HepG2 (cell line): ENCODE data around the gene HSPB3. TPM values are rescaled to one million over a fixed set of nuclear protein-coding genes. Genes with fewer than 3 reads are reported as not detected.

Experiments
- ATAC-seq: fragments of 200-7000 bp; cut with Tn5 transposase; 3 replicates; pipeline ENCODE4 v1.9.1; 2020; ENCODE audit warnings: mild to moderate bottlenecking, moderate library complexity
- BruUV-seq: library from RNA; stranded (reverse); fragments of 400-500 nt; replicated peaks from 2 replicates; lab custom pipeline; 2021; lab: Mats Ljungman, UMichigan
- CTCF ChIA-PET: fragments of 300-600 bp; formaldehyde crosslinking; extraction: SDS; loops from one replicate; lab custom pipeline; 2021; ENCODE audit warnings: low total read pairs, inconsistent platforms, low intra/inter-chr PET ratio; lab: Yijun Ruan, JAX
- POLR2A ChIA-PET: fragments of 350-600 bp; sonication (Branson Sonifier 250); formaldehyde crosslinking; loops from one replicate; lab custom pipeline; 2020; ENCODE audit warnings: antibody characterized with exemption, inconsistent platforms; lab: Yijun Ruan, JAX
- DNase-seq: peaks from one replicate; pipeline ENCODE4 v3.0.0-alpha.2; 2015; ENCODE audit warnings: low spot score
- FAIRE-seq: peaks from 3 replicates; lab custom pipeline; 2011; peaks lifted over from hg19 to GRCh38; lab: Jason Lieb, UNC
- H2AFZ ChIP-seq: one replicate; pipeline ENCODE4 v1.6.1; 2011; ENCODE audit warnings: low read length, inconsistent platforms
- H3K27ac ChIP-seq: fragments of 300-600 bp; 3 replicates; pipeline ENCODE4 v1.8.0; 2011; ENCODE audit warnings: mixed run types, mild to moderate bottlenecking, mixed read lengths, low read length, inconsistent platforms; ENCODE audit not compliant: insufficient read depth; ENCODE audit errors: extremely low read length
- H3K27me3 ChIP-seq, 2 experiments: fragments of 200-600 bp in 1 of 2; 2 replicates in 1 of 2; 3 replicates in 1 of 2; pipeline versions ENCODE4 v1.6.0 to v1.8.0; 2011; ENCODE audit warnings: low read length in 2 of 2, mild to moderate bottlenecking in 2 of 2, moderate library complexity in 2 of 2, inconsistent platforms in 1 of 2; ENCODE audit not compliant: insufficient read depth in 2 of 2, control insufficient read depth in 1 of 2
- H3K36me3 ChIP-seq, 2 experiments: fragments of 200-600 bp in 1 of 2; replicated peaks in 1 of 2; 2 replicates in 1 of 2; 3 replicates in 1 of 2; pipeline versions ENCODE4 v1.5.1 to v1.8.0; 2011; ENCODE audit warnings: low read length in 2 of 2, inconsistent platforms in 1 of 2; ENCODE audit not compliant: insufficient read depth in 2 of 2, control insufficient read depth in 1 of 2
- H3K4me1 ChIP-seq: 2 replicates; pipeline ENCODE4 v1.5.1; 2012; ENCODE audit warnings: low read length, inconsistent platforms; ENCODE audit not compliant: insufficient read depth
- H3K4me2 ChIP-seq: 2 replicates; pipeline ENCODE4 v1.6.0; 2011; ENCODE audit warnings: low read depth, low read length, inconsistent platforms
- H3K4me3 ChIP-seq, 3 experiments: fragments of 200-600 bp in 1 of 3; sonication (generic), shearing (Covaris generic) in 1 of 3; replicated peaks in 1 of 3; 2 replicates each; pipeline ENCODE4 v1.5.1; 2011 to 2016; ENCODE audit warnings: low read length in 3 of 3, inconsistent platforms in 2 of 3, low read depth in 2 of 3, mild to moderate bottlenecking in 2 of 3, control low read depth in 1 of 3, mixed read lengths in 1 of 3; ENCODE audit not compliant: insufficient read depth in 1 of 3
- H3K79me2 ChIP-seq: one replicate; pipeline ENCODE4 v1.6.1; 2011; ENCODE audit warnings: low read length, inconsistent platforms; ENCODE audit not compliant: insufficient read depth
- H3K9ac ChIP-seq: 2 replicates; pipeline ENCODE4 v1.6.0; 2011; ENCODE audit warnings: mild to moderate bottlenecking, low read depth, low read length, inconsistent platforms; ENCODE audit not compliant: insufficient read depth
- H3K9me3 ChIP-seq: 2 replicates; pipeline ENCODE4 v1.5.1; 2012; ENCODE audit warnings: mild to moderate bottlenecking, low read length
- H4K20me1 ChIP-seq: 2 replicates; pipeline ENCODE4 v1.6.0; 2011; ENCODE audit warnings: inconsistent platforms, mild to moderate bottlenecking, low read length, moderate library complexity; ENCODE audit not compliant: insufficient read depth
- BORCS8-MEF2B ChIP-seq: sonication (generic); formaldehyde crosslinking; IDR thresholded peaks from 2 replicates; pipeline ENCODE4 v1.8.0; 2022; ENCODE audit warnings: mild to moderate bottlenecking, missing genetic modification reagents
- CREB1 ChIP-seq, 2 experiments: fragments of 450-650 bp in 1 of 2; IDR thresholded peaks; 2 replicates each; pipeline ENCODE4 v1.6.1; 2016 to 2017; ENCODE audit warnings: control low read depth in 1 of 2, mild to moderate bottlenecking in 1 of 2, missing compliant biosample characterization in 1 of 2, missing genetic modification characterization in 1 of 2
- GABPA ChIP-seq, 2 experiments: IDR thresholded peaks; 2 replicates each; pipeline ENCODE4 v1.6.1; 2011 to 2016; ENCODE audit warnings: low read depth in 2 of 2, low read length in 1 of 2, missing biosample characterization in 1 of 2, missing genetic modification characterization in 1 of 2
- GATA4 ChIP-seq: sonication (generic); IDR thresholded peaks from 2 replicates; pipeline ENCODE4 v1.6.1; 2016; ENCODE audit warnings: antibody characterized with exemption, low read depth, borderline replicate concordance
- NBN ChIP-seq: fragments of 450-650 bp; conservative IDR thresholded peaks from 2 replicates; pipeline ENCODE4 v1.6.1; 2017
- NFE2L2 ChIP-seq: fragments of 150-350 bp; IDR thresholded peaks from 2 replicates; pipeline ENCODE4 v1.6.1; 2014; ENCODE audit warnings: low read length
- NFKBIZ ChIP-seq: IDR thresholded peaks from 2 replicates; pipeline ENCODE4 v1.6.1; 2018; ENCODE audit warnings: missing genetic modification reagents, missing compliant biosample characterization
- RBFOX2 ChIP-seq: fragments of 200-400 bp; formaldehyde crosslinking; IDR thresholded peaks from 2 replicates; pipeline ENCODE4 v1.6.1; 2017; ENCODE audit warnings: low read depth, mild to moderate bottlenecking, low read length
- REPIN1 ChIP-seq: sonication (generic); formaldehyde crosslinking; IDR thresholded peaks from 2 replicates; pipeline ENCODE4 v1.8.0; 2022; ENCODE audit warnings: missing genetic modification reagents, low read depth, mild to moderate bottlenecking, borderline replicate concordance
- SNAPC2 ChIP-seq: sonication (generic); formaldehyde crosslinking; IDR thresholded peaks from 2 replicates; pipeline ENCODE4 v1.8.1; 2022; ENCODE audit warnings: mild to moderate bottlenecking, missing genetic modification reagents
- U2AF1 ChIP-seq: fragments of 200-400 bp; formaldehyde crosslinking; optimal IDR thresholded peaks from 2 replicates; pipeline ENCODE3; 2017; ENCODE audit warnings: mild to moderate bottlenecking, low read depth, low read length
- ZNF317 ChIP-seq: sonication (generic); formaldehyde crosslinking; IDR thresholded peaks from 2 replicates; pipeline ENCODE4 v1.5.0; 2020; ENCODE audit warnings: mild to moderate bottlenecking, missing genetic modification reagents
- ZNF510 ChIP-seq: sonication (generic); formaldehyde crosslinking; IDR thresholded peaks from 2 replicates; pipeline ENCODE4 v1.4.0; 2020; ENCODE audit warnings: low read depth, mild to moderate bottlenecking, missing genetic modification reagents
- ZNF607 ChIP-seq: sonication (generic); formaldehyde crosslinking; IDR thresholded peaks from 2 replicates; pipeline ENCODE4 v1.5.1; 2020; ENCODE audit warnings: missing genetic modification reagents, mild to moderate bottlenecking, borderline replicate concordance
- ZNF75D ChIP-seq: sonication (generic); formaldehyde crosslinking; IDR thresholded peaks from 2 replicates; pipeline ENCODE4 v1.8.1; 2023; ENCODE audit warnings: missing genetic modification reagents, mild to moderate bottlenecking, borderline replicate concordance
- ZNF883 ChIP-seq: sonication (generic); formaldehyde crosslinking; IDR thresholded peaks from 2 replicates; pipeline ENCODE4 v1.5.1; 2020; ENCODE audit warnings: mild to moderate bottlenecking, missing genetic modification reagents; ENCODE audit errors: not compliant biosample characterization
- ZSCAN31 ChIP-seq: sonication (generic); formaldehyde crosslinking; IDR thresholded peaks from 2 replicates; pipeline ENCODE4 v1.5.0; 2020; ENCODE audit warnings: low read depth, mild to moderate bottlenecking, missing genetic modification reagents
- WGBS: methylation state at CpG from one replicate; pipeline ENCODE4 v1.1.6; 2017; ENCODE audit warnings: low lambda C conversion rate; 5-methylcytosine and 5-hydroxymethylcytosine counted together
- in situ Hi-C: cut with HindIII; loops from 2 replicates; pipeline ENCODE4 v1.10.0; 2017; ENCODE audit warnings: low pct_unique_long_range_greater_than_20kb; ENCODE audit not compliant: extremely low pct_ligation_motif_present
- intact Hi-C: fragments of 100-400 bp; cut with micrococcal nuclease; formaldehyde crosslinking; loops from one replicate; pipeline ENCODE4 v1.10.0; 2022; ENCODE audit not compliant: unreplicated experiment
- polyA plus RNA-seq, 8 experiments: library from polyadenylated mRNA; depleted of rRNA in 3 of 8; stranded (reverse) in 7 of 8; unstranded in 1 of 8; fragments of >200 nt; fragmentation: Illumina TruSeq in 4 of 8; extraction: Trizol in 4 of 8; gene quantifications; 2 replicates each; pipeline versions ENCODE4 v1.2.1 to v1.2.3, GENCODE V29; 2011 to 2016; ENCODE audit warnings: low read depth in 4 of 8, missing spikeins in 1 of 8, mixed read lengths in 1 of 8; ENCODE audit not compliant: insufficient read depth in 1 of 8
- total RNA-seq, 5 experiments: library from RNA; depleted of rRNA; stranded (reverse); fragments of >200 nt; fragmentation: Illumina TruSeq; extraction: Trizol; gene quantifications; 2 replicates each; pipeline ENCODE4 v1.2.3, GENCODE V29; 2016; ENCODE audit warnings: low read depth in 1 of 5
- TF ChIP-seq, protein P1 (sequence below): sonication (generic); formaldehyde crosslinking; IDR thresholded peaks from 2 replicates; pipeline ENCODE4 v1.4.0; 2020; ENCODE audit warnings: missing genetic modification reagents

Gene HSPB3
- total and polyA plus RNA-seq, 2 of the 13 experiments (the other 11 are each of a cell fraction or from before 2014, with no cell fraction given): not detected

DNA sequence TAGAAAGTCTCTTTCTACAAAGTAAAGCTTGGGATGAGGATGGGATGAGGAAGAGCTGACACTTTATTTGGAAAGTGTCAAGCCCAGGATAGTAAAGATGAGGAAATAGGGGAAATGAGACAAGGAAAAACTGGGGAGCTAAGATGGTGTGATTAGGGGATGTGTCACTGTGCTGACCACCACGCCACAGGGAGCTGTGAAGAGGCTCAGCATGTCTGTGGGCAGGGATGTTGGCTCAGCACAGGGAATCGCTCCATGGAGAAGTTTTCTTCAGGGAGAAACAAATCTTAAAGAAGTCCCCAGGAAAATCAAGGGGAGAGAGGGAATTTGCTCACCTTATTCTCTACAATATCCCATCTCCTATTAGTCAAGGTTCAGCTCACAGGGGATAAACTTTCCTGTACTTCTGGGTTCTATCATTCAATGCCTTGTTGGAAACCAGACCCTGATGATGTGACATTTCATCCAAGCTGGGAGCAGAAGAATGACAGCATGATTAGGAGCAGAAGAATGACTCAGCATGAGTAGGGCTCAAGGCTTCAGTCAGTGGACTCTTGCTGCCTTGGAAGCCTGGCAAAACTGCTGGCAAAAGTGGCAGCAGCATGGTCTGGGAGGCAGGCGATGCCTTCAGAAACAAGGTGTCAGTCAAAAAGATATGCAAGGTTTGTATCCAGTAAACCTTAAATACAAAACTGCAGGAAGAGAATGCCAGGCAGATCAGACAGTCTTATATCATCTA lies 4.9 kb downstream of the HSPB3 start:
- no peak overlapping the region for H3K27ac ChIP-seq
- in situ Hi-C loops (no loop called here), intact Hi-C loops (no loop called here)
- FAIRE-seq (no peak), ATAC-seq (no peak), DNase-seq (no peak)
- H2AFZ ChIP-seq: peak overlapping the region; percentile 5
- no peaks in the 10 kb centered on the region for H3K36me3 ChIP-seq
- POLR2A ChIA-PET: no interaction called here
- WGBS: 16% methylated on average over 3 of the region's 3 CpGs
- H3K9me3 ChIP-seq: no peaks in the 10 kb centered on the region
- no peaks in the 10 kb centered on the region for H3K79me2 ChIP-seq
- BruUV-seq: no TSS peak
- no peaks in the 10 kb centered on the region for H3K4me1 ChIP-seq
- H3K4me3 ChIP-seq: no peak overlapping the region
- H3K27me3 ChIP-seq: peaks cover 0 to 6% of the 10 kb centered on the region in 2 experiments; a peak in 2 of 5 replicates
- TF ChIP-seq GATA4 (no peak), RBFOX2 (no peak), BORCS8-MEF2B (CRISPR knock-in tag) (no peak), ZNF607 (CRISPR knock-in tag) (no peak), NFE2L2 (peak; percentile 58; the same call in 1 of the 2 replicates), NFKBIZ (no peak), CREB1 (IDR thresholded peaks at IDR 0.05) (no peak), CREB1 (CRISPR knock-in tag; IDR thresholded peaks at IDR 0.05) (no peak)
- TF ChIP-seq, protein P1, sequence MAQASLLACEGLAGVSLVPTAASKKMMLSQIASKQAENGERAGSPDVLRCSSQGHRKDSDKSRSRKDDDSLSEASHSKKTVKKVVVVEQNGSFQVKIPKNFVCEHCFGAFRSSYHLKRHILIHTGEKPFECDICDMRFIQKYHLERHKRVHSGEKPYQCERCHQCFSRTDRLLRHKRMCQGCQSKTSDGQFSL (CRISPR knock-in tag): no peak
- no peak overlapping the region for H3K9ac ChIP-seq
- CTCF ChIA-PET: no interaction called here
- no peaks in the 10 kb centered on the region for H4K20me1 ChIP-seq
- no peak overlapping the region for H3K4me2 ChIP-seq

DNA sequence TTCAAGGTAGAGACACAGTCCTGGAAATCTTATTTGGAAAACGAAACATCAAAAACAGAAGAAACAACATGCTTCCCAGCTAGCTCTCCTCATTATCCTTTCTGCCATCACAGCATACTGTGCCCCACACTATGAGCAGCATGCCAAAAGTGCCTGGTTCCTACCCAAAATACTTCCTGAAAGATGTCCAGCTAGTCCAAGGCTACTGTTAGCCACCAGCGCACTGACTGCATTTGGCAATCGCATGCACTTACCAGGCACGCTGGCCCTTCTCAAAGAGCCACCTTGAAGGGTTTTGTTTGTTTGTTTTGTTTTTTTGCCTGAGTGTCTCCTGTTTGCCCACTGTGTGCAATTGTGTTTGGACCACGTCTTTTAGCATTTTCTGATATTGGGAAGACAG lies 6.8 kb downstream of the HSPB3 start:
- intact Hi-C loops (no loop called here), in situ Hi-C loops (no loop called here)
- Histone ChIP-seq H3K4me1 (no peaks in the 10 kb centered on the region), H3K9me3 (no peaks in the 10 kb centered on the region), H3K9ac (no peak overlapping the region), H3K27ac (no peak overlapping the region), H3K79me2 (no peaks in the 10 kb centered on the region), H3K36me3 (no peaks in the 10 kb centered on the region), H3K4me2 (no peak overlapping the region), H4K20me1 (no peaks in the 10 kb centered on the region), H3K27me3 (peaks cover 0 to 6% of the 10 kb centered on the region in 2 experiments; a peak in 2 of 5 replicates), H3K4me3 (no peak overlapping the region), H2AFZ (no peak overlapping the region)
- WGBS: 1% methylated on average over 5 of the region's 5 CpGs
- no peak for DNase-seq
- no peak for ATAC-seq
- BruUV-seq: no TSS peak
- no peak for FAIRE-seq
- ChIA-PET POLR2A (no interaction called here), CTCF (no interaction called here)
- no peak for TF ChIP-seq NBN
- no peak for TF ChIP-seq U2AF1
- no peak for TF ChIP-seq ZSCAN31 (CRISPR knock-in tag)
- no peak for TF ChIP-seq ZNF75D (CRISPR knock-in tag)
- no peak for TF ChIP-seq ZNF317 (CRISPR knock-in tag)
- TF ChIP-seq ZNF883: no peak
- TF ChIP-seq SNAPC2 (CRISPR knock-in tag): no peak
- no peak for TF ChIP-seq REPIN1 (CRISPR knock-in tag)
- no peak for TF ChIP-seq ZNF510 (CRISPR knock-in tag)
- TF ChIP-seq GABPA (IDR thresholded peaks at IDR 0.05; ENCODE audit: low read depth, low read length): no peak
- no peak for TF ChIP-seq GABPA (CRISPR knock-in tag; IDR thresholded peaks at IDR 0.05; ENCODE audit: low read depth)
